Loucy (cell line): ENCODE data around the gene ADCY4.

ENCODE experiments used
- EZH2phosphoT487 ChIP-seq: fragments of 200-600 bp; IDR thresholded peaks from 2 replicates; pipeline ENCODE4 v1.6.1; 2018; ENCODE audit warnings: antibody characterized with exemption, mild to moderate bottlenecking, moderate library complexity, borderline replicate concordance
- TF ChIP-seq, protein P1 (sequence below): fragments of 200-600 bp; sonication (generic); conservative IDR thresholded peaks from 2 replicates; pipeline ENCODE4 v1.5.1; 2014; ENCODE audit warnings: mild to moderate bottlenecking, antibody characterized with exemption, low read length

DNA sequence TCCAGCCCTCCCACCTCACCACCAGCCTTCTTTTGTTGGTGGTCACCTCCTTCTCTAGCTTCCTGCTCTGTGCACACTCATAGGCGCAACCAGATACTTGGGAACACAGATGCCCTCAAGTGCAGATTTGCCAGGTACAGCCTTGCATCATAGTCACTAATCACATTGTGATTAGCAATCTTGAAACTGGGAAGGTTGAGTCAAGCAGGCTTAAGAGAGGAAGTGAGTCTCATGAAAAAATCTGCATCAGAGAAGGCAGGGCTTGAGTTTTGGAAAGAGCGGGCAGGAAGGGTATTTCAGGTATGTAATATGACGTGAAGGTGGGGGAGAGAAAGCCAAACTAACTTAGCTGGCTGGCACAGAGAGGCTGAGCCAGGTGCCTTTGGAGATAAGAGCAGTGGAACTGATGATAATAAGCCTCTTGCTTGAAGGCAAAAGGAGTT is 60.7 kb downstream of the ADCY4 start:
- TF ChIP-seq, protein P1, sequence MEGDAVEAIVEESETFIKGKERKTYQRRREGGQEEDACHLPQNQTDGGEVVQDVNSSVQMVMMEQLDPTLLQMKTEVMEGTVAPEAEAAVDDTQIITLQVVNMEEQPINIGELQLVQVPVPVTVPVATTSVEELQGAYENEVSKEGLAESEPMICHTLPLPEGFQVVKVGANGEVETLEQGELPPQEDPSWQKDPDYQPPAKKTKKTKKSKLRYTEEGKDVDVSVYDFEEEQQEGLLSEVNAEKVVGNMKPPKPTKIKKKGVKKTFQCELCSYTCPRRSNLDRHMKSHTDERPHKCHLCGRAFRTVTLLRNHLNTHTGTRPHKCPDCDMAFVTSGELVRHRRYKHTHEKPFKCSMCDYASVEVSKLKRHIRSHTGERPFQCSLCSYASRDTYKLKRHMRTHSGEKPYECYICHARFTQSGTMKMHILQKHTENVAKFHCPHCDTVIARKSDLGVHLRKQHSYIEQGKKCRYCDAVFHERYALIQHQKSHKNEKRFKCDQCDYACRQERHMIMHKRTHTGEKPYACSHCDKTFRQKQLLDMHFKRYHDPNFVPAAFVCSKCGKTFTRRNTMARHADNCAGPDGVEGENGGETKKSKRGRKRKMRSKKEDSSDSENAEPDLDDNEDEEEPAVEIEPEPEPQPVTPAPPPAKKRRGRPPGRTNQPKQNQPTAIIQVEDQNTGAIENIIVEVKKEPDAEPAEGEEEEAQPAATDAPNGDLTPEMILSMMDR: no peak
- no peak for TF ChIP-seq EZH2phosphoT487
